Measurements from ENCODE around the gene SIRT7. TPM values are rescaled to one million over a fixed set of nuclear protein-coding genes. Genes with fewer than 3 reads are reported as not detected.

SIRT7 gene
- total RNA-seq, 2 experiments from 2014 or later: 56.7 to 57.5 TPM

GRCh38 chr17:81900181-81900820 lies 17.7 kb downstream of the SIRT7 start:
- Histone ChIP-seq H3K27me3 (ENCODE audit: control insufficient read depth in 1 of 2, insufficient read depth in 2 of 2, low read length in 2 of 2) (peaks cover 7 to 11% of the 10 kb centered on the region in 2 experiments), H3K9me3 (ENCODE audit: control insufficient read depth in 1 of 2, insufficient read depth in 1 of 2, low read length in 2 of 2) (peaks cover 0 to 5% of the 10 kb centered on the region in 2 experiments), H3K4me1 (ENCODE audit: insufficient read depth, low read length) (peaks cover 14% of the 10 kb centered on the region), H3K27ac (ENCODE audit: low read depth in 1 of 2, low read length in 2 of 2) (no peak overlapping the region), H3K4me3 (ENCODE audit: low read length) (no peak overlapping the region), H3K36me3 (ENCODE audit: insufficient read depth, low read length) (peaks cover 31% of the 10 kb centered on the region)
- intact Hi-C loops (cut with DNase I, micrococcal nuclease): no loop called here
- DNase-seq (no peak), ATAC-seq (ENCODE audit: poor library complexity) (no peak)
- no peak overlapping the region for H3K27ac Mint-ChIP-seq
- peaks cover 43% of the 10 kb centered on the region for H3K36me3 Mint-ChIP-seq (ENCODE audit: low read depth)
- H3K27me3 Mint-ChIP-seq: peaks cover 13% of the 10 kb centered on the region
- ChIA-PET CTCF (no interaction called here), POLR2A (no interaction called here)
- H3K4me3 Mint-ChIP-seq: no peak overlapping the region
- peaks cover 8% of the 10 kb centered on the region for H3K4me1 Mint-ChIP-seq (ENCODE audit: low read depth)
- TF ChIP-seq, protein P1, sequence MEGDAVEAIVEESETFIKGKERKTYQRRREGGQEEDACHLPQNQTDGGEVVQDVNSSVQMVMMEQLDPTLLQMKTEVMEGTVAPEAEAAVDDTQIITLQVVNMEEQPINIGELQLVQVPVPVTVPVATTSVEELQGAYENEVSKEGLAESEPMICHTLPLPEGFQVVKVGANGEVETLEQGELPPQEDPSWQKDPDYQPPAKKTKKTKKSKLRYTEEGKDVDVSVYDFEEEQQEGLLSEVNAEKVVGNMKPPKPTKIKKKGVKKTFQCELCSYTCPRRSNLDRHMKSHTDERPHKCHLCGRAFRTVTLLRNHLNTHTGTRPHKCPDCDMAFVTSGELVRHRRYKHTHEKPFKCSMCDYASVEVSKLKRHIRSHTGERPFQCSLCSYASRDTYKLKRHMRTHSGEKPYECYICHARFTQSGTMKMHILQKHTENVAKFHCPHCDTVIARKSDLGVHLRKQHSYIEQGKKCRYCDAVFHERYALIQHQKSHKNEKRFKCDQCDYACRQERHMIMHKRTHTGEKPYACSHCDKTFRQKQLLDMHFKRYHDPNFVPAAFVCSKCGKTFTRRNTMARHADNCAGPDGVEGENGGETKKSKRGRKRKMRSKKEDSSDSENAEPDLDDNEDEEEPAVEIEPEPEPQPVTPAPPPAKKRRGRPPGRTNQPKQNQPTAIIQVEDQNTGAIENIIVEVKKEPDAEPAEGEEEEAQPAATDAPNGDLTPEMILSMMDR (IDR thresholded peaks at IDR 0.05): no peak
- H3K9me3 Mint-ChIP-seq: no peaks in the 10 kb centered on the region

- no peak for DNase-seq
- TF ChIP-seq, protein P1 (IDR thresholded peaks at IDR 0.05): no peak
These were observed 18.3 kb downstream of the SIRT7 start for GRCh38 chr17:81899514-81900166.

GRCh38 chr17:81898885-81899284 lies 19.1 kb downstream of the SIRT7 start:
- H3K36me3 ChIP-seq (ENCODE audit: insufficient read depth, low read length): peaks cover 30% of the 10 kb centered on the region
- H3K4me1 ChIP-seq (ENCODE audit: insufficient read depth, low read length): peaks cover 14% of the 10 kb centered on the region
- H3K27me3 Mint-ChIP-seq: peaks cover 13% of the 10 kb centered on the region
- ATAC-seq (ENCODE audit: poor library complexity): no peak
- H3K4me3 ChIP-seq (ENCODE audit: low read length): no peak overlapping the region
- H3K9me3 Mint-ChIP-seq: no peaks in the 10 kb centered on the region
- DNase-seq: no peak
- peaks cover 48% of the 10 kb centered on the region for H3K36me3 Mint-ChIP-seq (ENCODE audit: low read depth)
- no peak overlapping the region for H3K4me3 Mint-ChIP-seq
- H3K4me1 Mint-ChIP-seq (ENCODE audit: low read depth): peaks cover 8% of the 10 kb centered on the region
- H3K27ac Mint-ChIP-seq: no peak overlapping the region
- ChIA-PET POLR2A (no interaction called here), CTCF (no interaction called here)
- intact Hi-C loops (cut with DNase I, micrococcal nuclease): no loop called here
- H3K27ac ChIP-seq (ENCODE audit: low read depth in 1 of 2, low read length in 2 of 2): no peak overlapping the region
- H3K27me3 ChIP-seq (ENCODE audit: control insufficient read depth in 1 of 2, insufficient read depth in 2 of 2, low read length in 2 of 2): peaks cover 7 to 11% of the 10 kb centered on the region in 2 experiments
- TF ChIP-seq, protein P1 (IDR thresholded peaks at IDR 0.05): no peak
- H3K9me3 ChIP-seq (ENCODE audit: control insufficient read depth in 1 of 2, insufficient read depth in 1 of 2, low read length in 2 of 2): peaks cover 0 to 5% of the 10 kb centered on the region in 2 experiments

More at GRCh38 chr17:81899514-81900166, 18.3 kb downstream of the SIRT7 start:
- Histone ChIP-seq H3K4me1 (ENCODE audit: insufficient read depth, low read length) (peaks cover 14% of the 10 kb centered on the region), H3K27ac (ENCODE audit: low read depth in 1 of 2, low read length in 2 of 2) (no peak overlapping the region), H3K4me3 (ENCODE audit: low read length) (no peak overlapping the region), H3K27me3 (ENCODE audit: control insufficient read depth in 1 of 2, insufficient read depth in 2 of 2, low read length in 2 of 2) (peaks cover 7 to 11% of the 10 kb centered on the region in 2 experiments), H3K9me3 (ENCODE audit: control insufficient read depth in 1 of 2, insufficient read depth in 1 of 2, low read length in 2 of 2) (peaks cover 0 to 5% of the 10 kb centered on the region in 2 experiments), H3K36me3 (ENCODE audit: insufficient read depth, low read length) (peaks cover 31% of the 10 kb centered on the region)
- Mint-ChIP-seq H3K9me3 (no peaks in the 10 kb centered on the region), H3K27ac (no peak overlapping the region), H3K27me3 (peaks cover 13% of the 10 kb centered on the region), H3K36me3 (ENCODE audit: low read depth) (peaks cover 48% of the 10 kb centered on the region), H3K4me1 (ENCODE audit: low read depth) (peaks cover 8% of the 10 kb centered on the region), H3K4me3 (no peak overlapping the region)
- ChIA-PET POLR2A (no interaction called here), CTCF (no interaction called here)
- ATAC-seq (ENCODE audit: poor library complexity): no peak
- intact Hi-C loops (cut with DNase I, micrococcal nuclease): no loop called here

All from CD4-positive, alpha-beta T cell (primary cell).